Adipose tissue (tissue), 3 donors: Measurements from ENCODE around the gene STXBP1. TPM values are rescaled to one million over a fixed set of nuclear protein-coding genes. Genes with fewer than 3 reads are reported as not detected.

Source experiments
- H3K27ac ChIP-seq: one replicate; pipeline ENCODE4 v1.5.1; 2013; ENCODE audit warnings: low read depth, low read length
- WGBS, 3 donors: extraction: QIAGEN DNeasy Blood & Tissue Kit; methylation state at CpG; one replicate each; pipeline ENCODE4 v1.1.7; 2013; 5-methylcytosine and 5-hydroxymethylcytosine counted together
- polyA plus RNA-seq, 3 donors: library from polyadenylated mRNA; stranded (reverse); fragments of 200-250 nt; gene quantifications; one replicate each; pipeline ENCODE4 v1.2.3, GENCODE V29; 2013
- donor health status: healthy with polysubstance abuse.
- donor health status: Bipolar disorder and iron deficiency.
- donor health status: healthy.

The STXBP1 gene
- polyA plus RNA-seq, 3 donors: 12.7 to 42.4 (median 34.1) TPM

DNA sequence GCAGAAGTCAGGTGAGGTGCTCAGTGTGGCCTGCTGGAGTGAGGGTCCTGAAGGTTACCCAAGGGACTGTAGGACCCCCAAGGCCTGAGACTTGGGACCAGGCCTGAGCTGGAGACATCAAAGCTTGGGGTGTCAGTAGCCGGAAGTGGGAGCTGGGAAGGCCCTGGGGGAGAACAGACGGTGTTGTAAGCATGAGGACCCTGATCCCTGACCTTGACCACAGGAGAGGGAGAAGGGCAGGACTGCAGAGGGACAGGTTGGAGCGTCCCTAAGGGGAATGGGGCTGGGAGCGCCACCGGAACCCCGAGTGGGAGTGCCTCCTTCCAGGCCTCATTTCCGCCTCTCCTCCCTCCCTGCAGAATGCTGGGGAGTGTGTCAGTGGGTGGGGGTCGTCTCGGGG lies 104.3 kb downstream of the STXBP1 start:
- 77 to 80% (median 79%) methylated on average over 9 of the region's 9 CpGs for WGBS, 3 donors

GRCh38 chr9:127717766-127718165 lies 105.7 kb downstream of the STXBP1 start:
- WGBS, 3 donors: 71 to 84% (median 81%) methylated on average over 5 of the region's 5 CpGs
- H3K27ac ChIP-seq: no peak overlapping the region

More for the DNA sequence above, 104.3 kb downstream of the STXBP1 start:
- no peak overlapping the region for H3K27ac ChIP-seq

- 76 to 81% (median 77%) methylated on average over 12 of the region's 12 CpGs for WGBS, 3 donors
- no peak overlapping the region for H3K27ac ChIP-seq
Observed at GRCh38 chr9:127720031-127720864, 108.2 kb downstream of the STXBP1 start.

DNA sequence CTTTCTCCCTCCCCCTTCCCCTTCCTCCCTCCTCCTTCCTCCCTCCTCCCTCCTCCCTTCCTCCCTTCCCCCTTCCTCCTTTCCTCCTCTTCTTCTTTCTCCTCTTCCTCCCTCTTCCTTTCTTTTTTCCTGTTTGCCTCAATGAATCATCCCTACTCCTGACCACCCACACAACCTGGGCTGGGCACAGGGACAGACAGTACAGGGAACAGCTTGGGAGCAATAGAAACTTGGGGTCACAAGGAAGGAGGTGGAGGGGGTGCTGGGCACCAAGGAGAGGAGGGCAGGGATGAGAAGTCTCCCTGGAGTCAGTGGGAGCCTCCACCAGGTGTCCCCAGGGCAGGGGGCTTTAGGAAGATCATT lies 108.8 kb downstream of the STXBP1 start:
- no peak overlapping the region for H3K27ac ChIP-seq

- H3K27ac ChIP-seq: no peak overlapping the region
- WGBS, 3 donors: 62 to 73% (median 68%) methylated on average over 8 to 11 of the region's 11 CpGs
Observed at GRCh38 chr9:127721391-127721821, 109.3 kb downstream of the STXBP1 start.

DNA sequence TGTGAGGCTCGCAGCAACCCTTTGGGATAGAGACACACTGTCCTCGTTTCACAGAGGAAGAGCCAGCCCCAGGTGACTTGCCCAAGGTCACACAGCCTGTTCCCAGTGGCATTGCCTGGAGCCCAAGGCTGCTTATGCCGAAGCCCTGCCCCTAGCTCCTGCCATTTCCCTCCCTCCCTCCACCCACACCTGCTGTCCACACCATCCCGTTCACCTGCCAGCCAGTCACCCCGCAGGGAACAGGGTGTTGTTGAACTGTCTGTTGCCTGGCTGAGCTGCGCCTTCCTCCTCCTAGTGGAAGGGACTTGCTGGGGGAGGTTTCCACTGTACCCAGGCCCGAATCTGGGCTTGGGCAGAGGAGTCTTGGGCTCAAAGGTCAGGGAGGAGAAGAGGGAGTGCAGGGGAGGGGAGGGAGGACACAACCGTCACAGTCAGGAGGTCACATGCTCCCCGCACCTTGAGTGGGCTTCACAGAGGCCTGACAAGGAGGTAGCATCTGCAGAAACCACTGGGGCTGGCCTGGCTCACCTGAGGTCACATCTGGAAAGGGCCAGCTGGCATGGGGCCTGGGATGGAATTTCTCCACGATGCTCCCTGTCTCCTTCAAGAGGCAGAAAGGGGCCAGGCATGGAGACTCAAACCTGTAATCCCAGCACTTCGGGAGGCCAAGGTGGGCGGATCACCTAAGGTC lies 110.1 kb downstream of the STXBP1 start:
- no peak overlapping the region for H3K27ac ChIP-seq
- 57 to 80% (median 78%) methylated on average over 12 of the region's 12 CpGs for WGBS, 3 donors

DNA sequence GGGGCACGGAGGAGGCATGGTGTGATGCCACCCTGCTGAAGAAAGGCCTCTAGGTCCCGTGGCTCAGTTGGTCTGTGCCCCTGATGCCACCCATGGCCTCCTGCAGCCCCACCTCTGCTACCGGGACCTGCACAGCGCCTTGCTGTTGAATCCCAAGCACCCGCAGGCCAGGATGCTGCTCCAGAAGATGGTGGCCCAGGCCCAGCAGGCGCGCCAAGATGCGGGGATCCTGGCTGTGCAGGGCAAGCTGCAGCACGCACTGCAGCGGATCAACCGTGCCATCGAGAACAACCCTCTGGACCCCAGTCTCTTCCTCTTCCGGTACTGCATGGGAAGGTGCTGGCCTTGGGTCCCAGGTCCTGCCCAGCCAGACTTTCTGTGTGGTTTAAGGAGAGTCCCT lies 110.9 kb downstream of the STXBP1 start:
- no peak overlapping the region for H3K27ac ChIP-seq
- WGBS, 3 donors: 94 to 96% (median 95%) methylated on average over 13 of the region's 13 CpGs

- WGBS, 3 donors: 66 to 90% (median 69%) methylated on average over 5 of the region's 5 CpGs
Observed at GRCh38 chr9:127723444-127723843, 111.4 kb downstream of the STXBP1 start.

DNA sequence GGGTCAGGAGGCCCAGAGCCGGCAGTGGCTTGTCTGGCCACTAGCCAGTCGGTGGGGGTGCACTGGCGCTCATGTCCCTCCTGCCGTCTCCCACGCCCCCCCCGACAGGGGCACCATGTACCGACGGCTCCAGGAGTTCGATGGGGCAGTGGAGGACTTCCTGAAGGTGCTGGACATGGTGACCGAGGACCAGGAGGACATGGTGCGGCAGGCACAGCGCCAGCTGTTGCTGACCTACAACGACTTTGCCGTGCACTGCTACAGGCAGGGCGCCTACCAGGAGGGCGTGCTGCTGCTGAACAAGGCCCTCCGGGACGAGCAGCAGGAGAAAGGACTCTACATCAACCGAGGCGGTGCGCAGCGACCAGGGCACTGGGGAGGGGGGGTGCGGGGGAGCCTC lies 111.9 kb downstream of the STXBP1 start:
- H3K27ac ChIP-seq: no peak overlapping the region
- WGBS, 3 donors: 51 to 55% (median 52%) methylated on average over 23 of the region's 23 CpGs

More at GRCh38 chr9:127723444-127723843, 111.4 kb downstream of the STXBP1 start:
- H3K27ac ChIP-seq: no peak overlapping the region

- H3K27ac ChIP-seq: no peak overlapping the region
- 74 to 87% (median 79%) methylated on average over 8 of the region's 8 CpGs for WGBS, 3 donors
Observed at GRCh38 chr9:127726871-127727270, 114.8 kb downstream of the STXBP1 start.

DNA sequence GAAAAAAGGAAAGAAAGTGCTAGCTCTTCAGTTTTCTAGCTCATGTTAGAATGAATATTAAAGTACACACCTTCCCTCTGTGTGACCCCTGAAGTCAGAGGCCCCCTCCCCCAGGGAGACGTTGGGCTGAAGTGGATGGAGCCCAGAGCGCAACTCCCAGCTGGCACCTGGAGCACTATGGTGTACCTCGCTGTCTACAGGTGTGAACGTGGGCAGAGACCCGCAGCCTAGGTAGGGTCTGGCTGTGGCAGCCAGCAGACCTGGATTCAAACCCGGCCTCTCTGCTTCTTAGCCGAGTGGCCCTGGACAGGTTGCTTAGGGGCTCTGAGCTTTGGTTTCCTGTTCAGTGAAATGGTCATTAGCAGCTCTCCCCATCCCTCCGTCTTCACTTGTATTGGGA lies 116.7 kb downstream of the STXBP1 start:
- no peak overlapping the region for H3K27ac ChIP-seq
- WGBS, 3 donors: 86 to 93% (median 91%) methylated on average over 8 of the region's 8 CpGs

DNA sequence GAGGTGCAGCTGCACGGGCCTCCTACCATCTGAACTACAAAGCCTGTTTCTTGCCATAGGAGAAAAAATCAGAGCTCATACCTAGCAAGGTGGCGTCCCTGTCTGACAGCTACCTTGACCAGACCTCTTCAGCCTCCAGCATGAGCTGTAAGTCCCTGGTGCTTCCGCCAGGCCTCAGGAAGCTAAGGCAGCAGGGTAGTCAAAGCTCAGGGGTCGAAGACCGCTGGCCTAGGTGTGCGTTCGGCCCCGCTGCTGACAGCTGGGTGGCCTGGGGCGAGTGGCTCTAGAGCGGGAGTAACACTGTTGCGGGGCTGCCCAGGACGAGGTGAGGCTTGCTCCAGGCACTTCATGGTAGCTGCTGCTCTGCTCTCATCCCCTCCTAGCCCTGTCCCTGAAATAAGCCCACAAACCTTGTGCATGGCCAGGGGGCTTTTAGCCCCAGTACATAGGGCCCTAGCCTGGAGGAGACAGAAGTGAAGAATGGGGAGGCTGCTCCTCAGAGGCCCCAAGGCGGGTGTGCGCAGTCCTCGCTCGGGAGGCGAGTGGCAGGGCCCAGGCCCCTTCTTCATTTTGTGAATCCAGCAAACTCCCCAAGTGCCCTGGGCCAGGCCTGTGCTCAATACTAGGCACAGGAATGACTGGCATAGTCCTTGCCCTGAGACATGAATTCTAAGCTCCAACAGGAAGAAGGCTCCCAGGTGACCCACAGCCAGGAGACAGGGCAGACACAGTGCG lies 117.6 kb downstream of the STXBP1 start:
- H3K27ac ChIP-seq: no peak overlapping the region
- 90 to 91% (median 91%) methylated on average over 18 of the region's 18 CpGs for WGBS, 3 donors

- no peak overlapping the region for H3K27ac ChIP-seq
- 88 to 95% (median 91%) methylated on average over 6 to 9 of the region's 9 CpGs for WGBS, 3 donors
Observed at GRCh38 chr9:127730262-127730661, 118.2 kb downstream of the STXBP1 start.

DNA sequence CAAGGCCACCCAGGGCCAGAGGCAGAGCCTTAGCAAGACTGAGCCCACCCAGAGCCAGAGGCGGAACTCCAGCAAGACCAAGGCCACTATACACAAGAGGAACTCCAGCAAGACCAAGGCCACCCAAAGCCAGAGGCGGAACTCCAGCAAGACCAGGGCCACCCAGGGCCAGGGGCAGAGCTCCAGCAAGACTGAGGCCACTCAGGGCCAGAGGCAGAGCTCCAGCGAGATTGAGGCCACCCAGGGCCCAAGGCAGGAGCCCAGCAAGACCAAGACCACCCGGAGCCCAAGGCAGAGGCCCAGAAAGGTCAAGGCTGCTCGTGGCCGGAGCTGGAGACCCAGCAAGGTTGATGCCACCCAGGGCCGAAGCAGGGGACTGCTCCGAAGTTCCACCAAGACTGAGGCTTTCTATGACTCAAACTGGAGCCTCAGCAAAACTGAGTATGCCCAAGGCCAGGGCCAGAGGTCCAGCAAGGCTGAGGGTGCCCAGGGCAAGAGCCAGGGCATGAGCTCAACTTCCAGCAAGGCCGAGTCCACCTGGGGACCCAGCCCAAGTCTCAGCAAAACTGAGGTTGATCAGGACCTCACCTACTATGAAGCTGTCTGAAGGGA lies 118.8 kb downstream of the STXBP1 start:
- 83 to 94% (median 90%) methylated on average over 9 of the region's 9 CpGs for WGBS, 3 donors
- no peak overlapping the region for H3K27ac ChIP-seq

DNA sequence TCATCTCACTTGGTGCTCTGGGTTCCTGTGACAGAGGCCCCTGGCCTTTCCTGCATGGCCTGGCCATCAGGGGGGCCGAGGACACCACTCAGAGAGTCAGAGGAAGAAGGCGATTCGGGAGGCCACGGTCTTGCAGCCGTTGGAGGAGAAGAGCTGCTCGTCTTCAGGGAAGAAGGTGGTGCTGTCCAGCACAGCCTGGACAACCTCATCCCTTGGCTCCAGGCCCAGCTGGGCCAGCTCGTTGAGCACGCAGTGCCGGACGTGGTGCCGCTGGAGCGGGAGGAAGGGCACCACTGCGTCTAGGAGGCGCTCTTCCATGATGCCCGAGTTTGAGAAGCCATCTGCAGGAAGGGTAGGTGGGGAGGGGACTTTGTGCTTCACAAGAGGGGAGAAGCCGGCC lies 119.9 kb downstream of the STXBP1 start:
- H3K27ac ChIP-seq: no peak overlapping the region
- 77 to 83% (median 79%) methylated on average over 15 to 16 of the region's 16 CpGs for WGBS, 3 donors

DNA sequence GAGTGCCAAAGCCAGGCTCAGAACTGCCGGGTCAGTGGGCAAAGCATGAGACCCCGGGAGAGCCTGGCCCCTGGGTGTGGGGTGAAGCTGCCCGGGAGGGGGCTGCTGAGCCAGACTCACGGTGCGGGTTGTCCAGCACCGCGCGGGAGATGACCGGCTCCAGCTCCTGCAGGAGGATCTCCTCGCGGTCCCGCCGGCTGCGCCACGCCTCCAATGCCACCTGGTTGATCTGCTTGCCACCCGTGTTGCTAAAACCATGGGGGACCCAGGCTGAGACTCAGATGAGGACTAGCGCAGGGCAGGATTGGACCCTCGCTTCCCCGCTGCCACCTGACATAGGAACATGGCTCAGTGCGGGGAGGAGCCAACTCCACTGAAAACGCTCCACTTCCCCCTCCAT lies 120.4 kb downstream of the STXBP1 start:
- 93 to 95% (median 94%) methylated on average over 21 of the region's 21 CpGs for WGBS, 3 donors

GRCh38 chr9:127733614-127734013 lies 121.5 kb downstream of the STXBP1 start:
- no peak overlapping the region for H3K27ac ChIP-seq
- 52 to 85% (median 58%) methylated on average over 2 of the region's 2 CpGs for WGBS, 3 donors

More for the DNA sequence above, 120.4 kb downstream of the STXBP1 start:
- no peak overlapping the region for H3K27ac ChIP-seq

DNA sequence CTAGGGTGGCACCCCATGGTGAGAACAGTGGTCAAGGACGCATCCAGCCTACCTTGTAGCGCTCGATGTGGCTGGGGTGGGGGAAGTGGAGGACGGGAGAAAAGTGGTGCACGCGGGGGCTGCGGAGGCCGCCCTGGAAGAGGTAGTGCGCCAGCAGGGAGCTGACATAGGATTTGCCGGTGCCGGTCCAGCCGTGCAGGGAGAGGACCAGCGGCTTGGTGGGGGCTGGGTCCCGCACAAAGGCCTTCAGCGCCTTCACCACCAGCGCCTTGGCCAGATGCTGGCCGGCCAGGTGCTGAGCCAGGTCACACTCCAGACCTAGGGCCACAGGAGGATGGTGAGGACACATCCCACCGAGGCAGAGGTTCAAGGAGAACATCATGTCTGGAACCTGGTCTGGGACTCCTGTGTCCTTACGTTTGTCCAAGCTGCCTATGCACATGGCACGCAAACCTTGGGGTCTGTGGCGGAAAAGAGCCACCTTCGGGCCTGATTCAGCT lies 122.2 kb downstream of the STXBP1 start:
- 34 to 47% (median 45%) methylated on average over 22 of the region's 22 CpGs for WGBS, 3 donors
- H3K27ac ChIP-seq: no peak overlapping the region
